Neural cell (in vitro differentiated cells): ENCODE measurements around the gene IFT81.
"Not testable (repeated sequence)": the region's sequence is repeated elsewhere in the genome, so short reads cannot be mapped to it uniquely, and the experiment has no call there.

Experiments
- EP300 ChIP-seq: fragments of 450-650 bp; conservative IDR thresholded peaks from 2 replicates; pipeline ENCODE4 v1.6.1; 2014; ENCODE audit warnings: antibody characterized with exemption, mild to moderate bottlenecking, moderate library complexity; ENCODE audit not compliant: poor library complexity, severe bottlenecking
- EZH2 ChIP-seq: fragments of 200-600, 300-800 bp; shearing (Covaris generic), sonication (generic); IDR thresholded peaks from 2 replicates; pipeline ENCODE4 v1.6.1; 2014; ENCODE audit warnings: antibody characterized with exemption, low read length, borderline replicate concordance, mild to moderate bottlenecking; ENCODE audit not compliant: insufficient read depth, poor library complexity, severe bottlenecking
- MXI1 ChIP-seq: fragments of 450-650 bp; conservative IDR thresholded peaks from 2 replicates; pipeline ENCODE4 v1.6.1; 2014; ENCODE audit warnings: antibody characterized with exemption, mild to moderate bottlenecking; ENCODE audit not compliant: poor library complexity, severe bottlenecking
- POLR2AphosphoS5 ChIP-seq: IDR thresholded peaks from 2 replicates; pipeline ENCODE4 v1.6.1; 2012
- RAD21 ChIP-seq: fragments of 450-650 bp; conservative IDR thresholded peaks from 2 replicates; pipeline ENCODE4 v1.6.1; 2014; ENCODE audit warnings: antibody characterized with exemption, mild to moderate bottlenecking, moderate library complexity
- SMC3 ChIP-seq: fragments of 450-650 bp; conservative IDR thresholded peaks from 2 replicates; pipeline ENCODE4 v1.6.1; 2014; ENCODE audit warnings: antibody characterized with exemption, mild to moderate bottlenecking, moderate library complexity; ENCODE audit not compliant: poor library complexity
- TAF1 ChIP-seq: IDR thresholded peaks from 2 replicates; pipeline ENCODE4 v1.6.1; 2012; ENCODE audit warnings: low read depth
- TF ChIP-seq, protein P1 (sequence below): fragments of 450-650 bp; IDR thresholded peaks from 2 replicates; pipeline ENCODE4 v1.5.1; 2014; ENCODE audit warnings: antibody characterized with exemption, mild to moderate bottlenecking, moderate library complexity; ENCODE audit not compliant: poor library complexity, severe bottlenecking
- TF ChIP-seq, protein P2 (sequence below): IDR thresholded peaks from 2 replicates; pipeline ENCODE4 v1.6.1; 2012; ENCODE audit warnings: borderline replicate concordance

DNA sequence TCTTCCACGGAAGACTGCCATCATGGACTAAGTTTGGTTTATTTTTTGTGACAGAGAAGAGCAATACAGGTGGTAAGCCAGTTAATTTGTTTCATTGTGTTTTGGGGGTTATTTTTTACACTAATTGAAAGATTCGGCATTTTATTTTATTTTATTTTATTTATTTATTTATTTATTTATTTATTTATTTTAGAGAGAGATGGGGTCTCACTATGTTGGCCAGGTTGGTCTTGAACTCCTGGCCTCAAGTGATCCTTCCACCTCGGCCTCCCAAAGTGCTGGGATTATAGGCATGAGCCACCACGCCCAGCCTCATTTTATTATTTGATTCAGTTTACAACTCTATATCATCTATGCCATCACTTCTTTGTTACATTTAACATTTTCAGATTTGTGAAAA lies 104.2 kb downstream of the IFT81 start:
- not testable (repeated sequence) for TF ChIP-seq RAD21, POLR2AphosphoS5, MXI1, SMC3, EZH2, EP300, TAF1
- TF ChIP-seq, protein P1, sequence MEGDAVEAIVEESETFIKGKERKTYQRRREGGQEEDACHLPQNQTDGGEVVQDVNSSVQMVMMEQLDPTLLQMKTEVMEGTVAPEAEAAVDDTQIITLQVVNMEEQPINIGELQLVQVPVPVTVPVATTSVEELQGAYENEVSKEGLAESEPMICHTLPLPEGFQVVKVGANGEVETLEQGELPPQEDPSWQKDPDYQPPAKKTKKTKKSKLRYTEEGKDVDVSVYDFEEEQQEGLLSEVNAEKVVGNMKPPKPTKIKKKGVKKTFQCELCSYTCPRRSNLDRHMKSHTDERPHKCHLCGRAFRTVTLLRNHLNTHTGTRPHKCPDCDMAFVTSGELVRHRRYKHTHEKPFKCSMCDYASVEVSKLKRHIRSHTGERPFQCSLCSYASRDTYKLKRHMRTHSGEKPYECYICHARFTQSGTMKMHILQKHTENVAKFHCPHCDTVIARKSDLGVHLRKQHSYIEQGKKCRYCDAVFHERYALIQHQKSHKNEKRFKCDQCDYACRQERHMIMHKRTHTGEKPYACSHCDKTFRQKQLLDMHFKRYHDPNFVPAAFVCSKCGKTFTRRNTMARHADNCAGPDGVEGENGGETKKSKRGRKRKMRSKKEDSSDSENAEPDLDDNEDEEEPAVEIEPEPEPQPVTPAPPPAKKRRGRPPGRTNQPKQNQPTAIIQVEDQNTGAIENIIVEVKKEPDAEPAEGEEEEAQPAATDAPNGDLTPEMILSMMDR, result not testable (repeated sequence)
- TF ChIP-seq, protein P2, sequence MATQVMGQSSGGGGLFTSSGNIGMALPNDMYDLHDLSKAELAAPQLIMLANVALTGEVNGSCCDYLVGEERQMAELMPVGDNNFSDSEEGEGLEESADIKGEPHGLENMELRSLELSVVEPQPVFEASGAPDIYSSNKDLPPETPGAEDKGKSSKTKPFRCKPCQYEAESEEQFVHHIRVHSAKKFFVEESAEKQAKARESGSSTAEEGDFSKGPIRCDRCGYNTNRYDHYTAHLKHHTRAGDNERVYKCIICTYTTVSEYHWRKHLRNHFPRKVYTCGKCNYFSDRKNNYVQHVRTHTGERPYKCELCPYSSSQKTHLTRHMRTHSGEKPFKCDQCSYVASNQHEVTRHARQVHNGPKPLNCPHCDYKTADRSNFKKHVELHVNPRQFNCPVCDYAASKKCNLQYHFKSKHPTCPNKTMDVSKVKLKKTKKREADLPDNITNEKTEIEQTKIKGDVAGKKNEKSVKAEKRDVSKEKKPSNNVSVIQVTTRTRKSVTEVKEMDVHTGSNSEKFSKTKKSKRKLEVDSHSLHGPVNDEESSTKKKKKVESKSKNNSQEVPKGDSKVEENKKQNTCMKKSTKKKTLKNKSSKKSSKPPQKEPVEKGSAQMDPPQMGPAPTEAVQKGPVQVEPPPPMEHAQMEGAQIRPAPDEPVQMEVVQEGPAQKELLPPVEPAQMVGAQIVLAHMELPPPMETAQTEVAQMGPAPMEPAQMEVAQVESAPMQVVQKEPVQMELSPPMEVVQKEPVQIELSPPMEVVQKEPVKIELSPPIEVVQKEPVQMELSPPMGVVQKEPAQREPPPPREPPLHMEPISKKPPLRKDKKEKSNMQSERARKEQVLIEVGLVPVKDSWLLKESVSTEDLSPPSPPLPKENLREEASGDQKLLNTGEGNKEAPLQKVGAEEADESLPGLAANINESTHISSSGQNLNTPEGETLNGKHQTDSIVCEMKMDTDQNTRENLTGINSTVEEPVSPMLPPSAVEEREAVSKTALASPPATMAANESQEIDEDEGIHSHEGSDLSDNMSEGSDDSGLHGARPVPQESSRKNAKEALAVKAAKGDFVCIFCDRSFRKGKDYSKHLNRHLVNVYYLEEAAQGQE, result not testable (repeated sequence)
